H9 (cell line): Measurements from ENCODE around the gene MT1A. TPM values are rescaled to one million over a fixed set of nuclear protein-coding genes. Genes with fewer than 3 reads are reported as not detected.

Experiments used
- DNase-seq: peaks from one replicate; pipeline ENCODE4 v3.0.0-alpha.2; 2017
- H2AFZ ChIP-seq: one replicate; pipeline ENCODE4 v1.6.1; 2013; ENCODE audit warnings: mild to moderate bottlenecking, low read length, control low read depth, moderate library complexity
- H2AK5ac ChIP-seq: 2 replicates; pipeline ENCODE4 v1.6.1; 2013; ENCODE audit warnings: low read length, control low read depth, mixed read lengths; ENCODE audit not compliant: insufficient read length
- H2BK120ac ChIP-seq: one replicate; pipeline ENCODE4 v1.6.1; 2013; ENCODE audit warnings: low read depth, mild to moderate bottlenecking, low read length, control low read depth, inconsistent platforms; ENCODE audit not compliant: poor library complexity, severe bottlenecking
- H2BK12ac ChIP-seq: 2 replicates; pipeline ENCODE4 v1.6.1; 2013; ENCODE audit warnings: low read length, control low read depth, mixed read lengths, low read depth; ENCODE audit not compliant: insufficient read length
- H2BK15ac ChIP-seq: 2 replicates; pipeline ENCODE4 v1.6.1; 2013; ENCODE audit warnings: low read depth, low read length, control low read depth
- H2BK20ac ChIP-seq: one replicate; pipeline ENCODE4 v1.6.1; 2013; ENCODE audit warnings: low read depth, mild to moderate bottlenecking, low read length, control low read depth, inconsistent platforms; ENCODE audit not compliant: poor library complexity, severe bottlenecking
- H2BK5ac ChIP-seq: 2 replicates; pipeline ENCODE4 v1.6.1; 2013; ENCODE audit warnings: low read length, control low read depth, mixed read lengths; ENCODE audit not compliant: insufficient read length
- H3K14ac ChIP-seq: 2 replicates; pipeline ENCODE4 v1.6.1; 2013; ENCODE audit warnings: low read length, control low read depth; ENCODE audit not compliant: insufficient read depth
- H3K18ac ChIP-seq: 2 replicates; pipeline ENCODE4 v1.6.1; 2013; ENCODE audit warnings: low read depth, mild to moderate bottlenecking, mixed read lengths, low read length, control low read depth; ENCODE audit not compliant: insufficient read length
- H3K23ac ChIP-seq: 2 replicates; pipeline ENCODE4 v1.6.1; 2013; ENCODE audit warnings: low read length, control low read depth, mixed read lengths, low read depth; ENCODE audit not compliant: insufficient read length
- H3K23me2 ChIP-seq: 2 replicates; pipeline ENCODE4 v1.6.1; 2013; ENCODE audit warnings: low read depth, mild to moderate bottlenecking, mixed read lengths, low read length, control low read depth; ENCODE audit not compliant: insufficient read length, poor library complexity, severe bottlenecking
- H3K27ac ChIP-seq: 2 replicates; pipeline ENCODE4 v1.5.1; 2013; ENCODE audit warnings: low read length, control low read depth, mixed read lengths, low read depth; ENCODE audit not compliant: insufficient read length
- H3K27me3 ChIP-seq: 2 replicates; pipeline ENCODE4 v1.6.1; 2013; ENCODE audit warnings: low read length, control low read depth, inconsistent platforms; ENCODE audit not compliant: insufficient read depth
- H3K4ac ChIP-seq: 2 replicates; pipeline ENCODE4 v1.6.1; 2013; ENCODE audit warnings: low read depth, mild to moderate bottlenecking, control low read depth, inconsistent platforms, low read length, moderate library complexity
- H3K4me1 ChIP-seq: 2 replicates; pipeline ENCODE4 v1.6.1; 2013; ENCODE audit warnings: low read length, control low read depth, inconsistent platforms; ENCODE audit not compliant: insufficient read depth
- H3K4me2 ChIP-seq: 2 replicates; pipeline ENCODE4 v1.6.1; 2013; ENCODE audit warnings: low read length, control low read depth, mixed read lengths; ENCODE audit not compliant: insufficient read length, insufficient read depth
- H3K56ac ChIP-seq: 2 replicates; pipeline ENCODE4 v1.6.1; 2013; ENCODE audit warnings: low read depth, mild to moderate bottlenecking, mixed read lengths, low read length, control low read depth; ENCODE audit not compliant: insufficient read length
- H3K79me1 ChIP-seq: 2 replicates; pipeline ENCODE4 v1.6.1; 2013; ENCODE audit warnings: low read depth, mild to moderate bottlenecking, moderate library complexity, low read length, control low read depth, inconsistent platforms; ENCODE audit not compliant: insufficient read depth, poor library complexity, severe bottlenecking
- H3K79me2 ChIP-seq: 2 replicates; pipeline ENCODE4 v1.6.1; 2013; ENCODE audit warnings: low read length, control low read depth, inconsistent platforms; ENCODE audit not compliant: insufficient read depth
- H3K9ac ChIP-seq: 2 replicates; pipeline ENCODE4 v1.6.1; 2013; ENCODE audit warnings: low read length, control low read depth, mixed read lengths; ENCODE audit not compliant: insufficient read length; ENCODE audit errors: extremely low read depth
- H3K9me3 ChIP-seq: one replicate; pipeline ENCODE4 v1.6.1; 2013; ENCODE audit warnings: low read depth, low read length, inconsistent platforms; ENCODE audit not compliant: control insufficient read depth
- H3T11ph ChIP-seq: one replicate; pipeline ENCODE4 v1.6.1; 2013; ENCODE audit warnings: mild to moderate bottlenecking, low read length, control low read depth, inconsistent platforms
- H4K20me1 ChIP-seq: one replicate; pipeline ENCODE4 v1.6.1; 2013; ENCODE audit not compliant: control insufficient read depth, insufficient read length, insufficient read depth
- H4K5ac ChIP-seq: 2 replicates; pipeline ENCODE4 v1.6.1; 2013; ENCODE audit warnings: low read depth, mild to moderate bottlenecking, mixed read lengths, low read length, control low read depth; ENCODE audit not compliant: insufficient read length
- H4K8ac ChIP-seq: replicated peaks from 2 replicates; pipeline ENCODE4 v1.6.1; 2013; ENCODE audit warnings: low read length, control low read depth, mixed read lengths, low read depth; ENCODE audit not compliant: insufficient read length
- H4K91ac ChIP-seq: 2 replicates; pipeline ENCODE4 v1.6.1; 2013; ENCODE audit warnings: low read depth, mild to moderate bottlenecking, moderate library complexity, mixed read lengths, low read length, control low read depth; ENCODE audit not compliant: insufficient read length
- H3K27ac Mint-ChIP-seq, 3 experiments: 2 replicates in 2 of 3; 3 replicates in 1 of 3; pipeline ENCODE4 v1.8.0; 2020 to 2021; ENCODE audit warnings: mixed read lengths in 3 of 3, mild to moderate bottlenecking in 1 of 3, moderate library complexity in 1 of 3
- H3K27me3 Mint-ChIP-seq: 2 replicates; pipeline ENCODE4 v1.8.0; 2021; ENCODE audit warnings: low read depth, mild to moderate bottlenecking, moderate library complexity, mixed read lengths
- H3K36me3 Mint-ChIP-seq, 3 experiments: 2 replicates in 2 of 3; 3 replicates in 1 of 3; pipeline ENCODE4 v1.8.0; 2020 to 2021; ENCODE audit warnings: low read depth in 3 of 3, mixed read lengths in 3 of 3; ENCODE audit not compliant: insufficient read depth in 1 of 3
- H3K4me1 Mint-ChIP-seq, 2 experiments: 2 replicates each; pipeline ENCODE4 v1.8.0; 2020; ENCODE audit warnings: mixed read lengths in 2 of 2
- H3K4me3 Mint-ChIP-seq, 2 experiments: 2 replicates in 1 of 2; 3 replicates in 1 of 2; pipeline ENCODE4 v1.8.0; 2020 to 2021; ENCODE audit warnings: mild to moderate bottlenecking in 2 of 2, mixed read lengths in 2 of 2, moderate library complexity in 1 of 2
- H3K9me3 Mint-ChIP-seq, 2 experiments: 2 replicates in 1 of 2; 3 replicates in 1 of 2; pipeline ENCODE4 v1.8.0; 2020; ENCODE audit warnings: mild to moderate bottlenecking in 2 of 2, mixed read lengths in 2 of 2, moderate library complexity in 1 of 2
- CTCF ChIP-seq: fragments of 200-600 bp; sonication (generic); conservative IDR thresholded peaks from 3 replicates; pipeline ENCODE4 v1.8.0; 2021; ENCODE audit warnings: antibody characterized with exemption, mild to moderate bottlenecking
- WGBS: extraction: QIAGEN DNeasy Blood & Tissue Kit; methylation state at CpG from one replicate; pipeline ENCODE4 v1.1.7; 2013; ENCODE audit warnings: missing lambda C conversion rate, low lambda C conversion rate, mixed read lengths; ENCODE audit not compliant: insufficient read length; ENCODE audit errors: extremely low coverage; 5-methylcytosine and 5-hydroxymethylcytosine counted together
- total RNA-seq: library from RNA; stranded (reverse); gene quantifications from 2 replicates; pipeline ENCODE4 v1.2.1, GENCODE V29; 2021

MT1A gene
- total RNA-seq, 1 experiment from 2014 or later = not detected

GRCh38 chr16:56647641-56648431 lies 9.4 kb downstream of the MT1A start:
- H3K27ac Mint-ChIP-seq = no peak overlapping the region
- no peak overlapping the region for H3T11ph ChIP-seq
- no peak overlapping the region for H3K27ac ChIP-seq
- H4K8ac ChIP-seq = no peak overlapping the region
- no peaks in the 10 kb centered on the region for H3K9me3 Mint-ChIP-seq
- no peak overlapping the region for H3K9ac ChIP-seq
- H3K27me3 Mint-ChIP-seq = peaks cover 96% of the 10 kb centered on the region
- H3K4ac ChIP-seq = no peak overlapping the region
- no peaks in the 10 kb centered on the region for H3K79me1 ChIP-seq
- no peak overlapping the region for H4K5ac ChIP-seq
- no peak overlapping the region for H2BK12ac ChIP-seq
- H2BK5ac ChIP-seq = no peak overlapping the region
- no peak overlapping the region for H3K23ac ChIP-seq
- peaks cover 13 to 24% of the 10 kb centered on the region in 2 experiments for H3K4me1 Mint-ChIP-seq
- no peak overlapping the region for H3K18ac ChIP-seq
- no peaks in the 10 kb centered on the region for H4K20me1 ChIP-seq
- H2BK20ac ChIP-seq = no peak overlapping the region
- H3K36me3 Mint-ChIP-seq = no peaks in the 10 kb centered on the region
- H3K79me2 ChIP-seq = no peaks in the 10 kb centered on the region
- H2BK15ac ChIP-seq = no peak overlapping the region
- no peak overlapping the region for H3K14ac ChIP-seq
- peak; percentile 37; the same call in 2 of the 3 replicates for TF ChIP-seq CTCF
- peaks cover 43% of the 10 kb centered on the region; the same call in 1 of the 2 replicates for H3K27me3 ChIP-seq
- H2AFZ ChIP-seq = no peak overlapping the region
- H3K56ac ChIP-seq = no peak overlapping the region
- H3K9me3 ChIP-seq = no peaks in the 10 kb centered on the region
- no peaks in the 10 kb centered on the region for H3K4me1 ChIP-seq
- no peak overlapping the region; a peak in 1 of 5 replicates for H3K4me3 Mint-ChIP-seq
- no peak overlapping the region for H4K91ac ChIP-seq
- peak overlapping the region; percentile 7 for H3K4me2 ChIP-seq
- H2AK5ac ChIP-seq = no peak overlapping the region
- H3K23me2 ChIP-seq = no peaks in the 10 kb centered on the region
- no peak overlapping the region for H2BK120ac ChIP-seq
- WGBS = no CpG with 5 or more reads among the region's 33 CpGs
- DNase-seq = peak; percentile 63
